ENCODE results near the gene AKR1E2.
"Not testable (repeated sequence)": the region's sequence is repeated elsewhere in the genome, so short reads cannot be mapped to it uniquely, and the experiment has no call there.

AKR1E2 gene

GRCh38 chr10:4813023-4813422 lies 13.0 kb upstream of the AKR1E2 start:
- TF ChIP-seq CTCF (IDR thresholded peaks at IDR 0.05; ENCODE audit: poor library complexity, severe bottlenecking) = no peak
- H3K27ac ChIP-seq (ENCODE audit: poor library complexity, severe bottlenecking) = no peak overlapping the region
- H3K9me3 ChIP-seq (ENCODE audit: severe bottlenecking) = no peaks in the 10 kb centered on the region
- peaks cover 19% of the 10 kb centered on the region for H3K4me1 ChIP-seq (ENCODE audit: insufficient read depth, poor library complexity, severe bottlenecking)
- no peak overlapping the region for H3K4me3 ChIP-seq (ENCODE audit: severe bottlenecking)
- peak; percentile 89 for ATAC-seq (ENCODE audit: low read depth)
- H3K36me3 ChIP-seq (ENCODE audit: low read depth) = no peaks in the 10 kb centered on the region
- H3K27me3 ChIP-seq (ENCODE audit: insufficient read depth, poor library complexity, severe bottlenecking) = no peaks in the 10 kb centered on the region
- peak; percentile 73 for DNase-seq (ENCODE audit: low spot score)

GRCh38 chr10:4813496-4813895 lies 12.5 kb upstream of the AKR1E2 start:
- Histone ChIP-seq H3K9me3 (ENCODE audit: severe bottlenecking) (no peaks in the 10 kb centered on the region), H3K27ac (ENCODE audit: poor library complexity, severe bottlenecking) (peak overlapping the region; percentile 65), H3K36me3 (ENCODE audit: low read depth) (no peaks in the 10 kb centered on the region), H3K27me3 (ENCODE audit: insufficient read depth, poor library complexity, severe bottlenecking) (no peaks in the 10 kb centered on the region), H3K4me1 (ENCODE audit: insufficient read depth, poor library complexity, severe bottlenecking) (peaks cover 14% of the 10 kb centered on the region), H3K4me3 (ENCODE audit: severe bottlenecking) (no peak overlapping the region)
- no peak for ATAC-seq (ENCODE audit: low read depth)
- TF ChIP-seq CTCF (IDR thresholded peaks at IDR 0.05; ENCODE audit: poor library complexity, severe bottlenecking) = no peak
- DNase-seq (ENCODE audit: low spot score) = no peak

GRCh38 chr10:4815646-4816180 lies 10.3 kb upstream of the AKR1E2 start:
- H3K27me3 ChIP-seq (ENCODE audit: insufficient read depth, poor library complexity, severe bottlenecking); H3K9me3 ChIP-seq (ENCODE audit: severe bottlenecking); H3K4me3 ChIP-seq (ENCODE audit: severe bottlenecking); H3K36me3 ChIP-seq (ENCODE audit: low read depth); DNase-seq (ENCODE audit: low spot score); ATAC-seq (ENCODE audit: low read depth); H3K27ac ChIP-seq (ENCODE audit: poor library complexity, severe bottlenecking): not testable (repeated sequence)
- TF ChIP-seq CTCF (IDR thresholded peaks at IDR 0.05; ENCODE audit: poor library complexity, severe bottlenecking) = peak; percentile 76
- H3K4me1 ChIP-seq (ENCODE audit: insufficient read depth, poor library complexity, severe bottlenecking) = peaks cover 11% of the 10 kb centered on the region

GRCh38 chr10:4816966-4817365 lies 9.0 kb upstream of the AKR1E2 start:
- Histone ChIP-seq H3K36me3 (ENCODE audit: low read depth) (no peaks in the 10 kb centered on the region), H3K27ac (ENCODE audit: poor library complexity, severe bottlenecking) (no peak overlapping the region), H3K4me1 (ENCODE audit: insufficient read depth, poor library complexity, severe bottlenecking) (peaks cover 11% of the 10 kb centered on the region), H3K4me3 (ENCODE audit: severe bottlenecking) (no peak overlapping the region), H3K27me3 (ENCODE audit: insufficient read depth, poor library complexity, severe bottlenecking) (no peaks in the 10 kb centered on the region), H3K9me3 (ENCODE audit: severe bottlenecking) (no peaks in the 10 kb centered on the region)
- no peak for ATAC-seq (ENCODE audit: low read depth)
- no peak for DNase-seq (ENCODE audit: low spot score)
- no peak for TF ChIP-seq CTCF (IDR thresholded peaks at IDR 0.05; ENCODE audit: poor library complexity, severe bottlenecking)

GRCh38 chr10:4819067-4819466 lies 6.9 kb upstream of the AKR1E2 start:
- no peak for TF ChIP-seq CTCF (IDR thresholded peaks at IDR 0.05; ENCODE audit: poor library complexity, severe bottlenecking)
- peaks cover 9% of the 10 kb centered on the region for H3K4me1 ChIP-seq (ENCODE audit: insufficient read depth, poor library complexity, severe bottlenecking)
- H3K27ac ChIP-seq (ENCODE audit: poor library complexity, severe bottlenecking) = no peak overlapping the region
- H3K9me3 ChIP-seq (ENCODE audit: severe bottlenecking) = no peaks in the 10 kb centered on the region
- no peaks in the 10 kb centered on the region for H3K36me3 ChIP-seq (ENCODE audit: low read depth)
- DNase-seq (ENCODE audit: low spot score) (no peak), ATAC-seq (ENCODE audit: low read depth) (no peak)
- H3K4me3 ChIP-seq (ENCODE audit: severe bottlenecking) = no peak overlapping the region
- H3K27me3 ChIP-seq (ENCODE audit: insufficient read depth, poor library complexity, severe bottlenecking) = no peaks in the 10 kb centered on the region

All from RWPE2 (cell line).